ENCODE measurements around the gene ZNF181.

DNA sequence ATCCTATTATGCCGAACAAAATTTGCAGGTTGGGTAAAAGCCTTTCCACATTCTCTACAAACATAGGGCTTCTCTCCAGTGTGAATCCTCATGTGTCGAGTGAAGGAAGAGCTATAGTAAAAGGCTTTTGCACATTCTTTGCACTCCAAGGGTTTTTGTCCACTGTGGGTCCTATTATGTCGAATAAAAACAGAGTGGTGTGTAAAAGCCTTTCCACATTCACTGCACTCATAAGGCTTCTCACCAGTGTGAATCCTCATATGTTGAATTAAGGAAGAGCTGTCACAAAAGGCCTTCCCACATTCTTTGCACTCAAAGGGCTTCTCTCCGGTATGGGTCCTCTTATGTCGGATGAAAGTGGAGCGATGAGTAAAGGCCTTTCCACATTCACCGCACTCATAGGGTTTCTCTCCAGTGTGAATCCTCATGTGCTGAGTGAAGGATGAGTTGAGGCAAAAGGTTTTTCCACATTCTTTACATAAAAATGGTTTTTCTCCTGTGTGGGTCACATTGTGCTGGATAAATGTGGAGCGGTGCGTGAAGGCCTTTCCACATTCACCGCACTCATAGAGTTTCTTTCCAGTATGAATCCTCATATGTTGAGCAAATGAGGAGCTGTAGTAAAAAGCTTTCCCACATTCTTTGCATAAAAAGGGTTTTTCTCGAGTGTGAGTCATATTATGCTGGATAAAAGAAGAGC is 25.3 kb downstream of the ZNF181 start:
- TF ChIP-seq POLR2AphosphoS5 (IDR thresholded peaks at IDR 0.05; ENCODE audit: low read depth) (no peak), EZH2 (IDR thresholded peaks at IDR 0.05; ENCODE audit: low read depth, unreplicated experiment) (no peak)
- TF ChIP-seq, protein P1, sequence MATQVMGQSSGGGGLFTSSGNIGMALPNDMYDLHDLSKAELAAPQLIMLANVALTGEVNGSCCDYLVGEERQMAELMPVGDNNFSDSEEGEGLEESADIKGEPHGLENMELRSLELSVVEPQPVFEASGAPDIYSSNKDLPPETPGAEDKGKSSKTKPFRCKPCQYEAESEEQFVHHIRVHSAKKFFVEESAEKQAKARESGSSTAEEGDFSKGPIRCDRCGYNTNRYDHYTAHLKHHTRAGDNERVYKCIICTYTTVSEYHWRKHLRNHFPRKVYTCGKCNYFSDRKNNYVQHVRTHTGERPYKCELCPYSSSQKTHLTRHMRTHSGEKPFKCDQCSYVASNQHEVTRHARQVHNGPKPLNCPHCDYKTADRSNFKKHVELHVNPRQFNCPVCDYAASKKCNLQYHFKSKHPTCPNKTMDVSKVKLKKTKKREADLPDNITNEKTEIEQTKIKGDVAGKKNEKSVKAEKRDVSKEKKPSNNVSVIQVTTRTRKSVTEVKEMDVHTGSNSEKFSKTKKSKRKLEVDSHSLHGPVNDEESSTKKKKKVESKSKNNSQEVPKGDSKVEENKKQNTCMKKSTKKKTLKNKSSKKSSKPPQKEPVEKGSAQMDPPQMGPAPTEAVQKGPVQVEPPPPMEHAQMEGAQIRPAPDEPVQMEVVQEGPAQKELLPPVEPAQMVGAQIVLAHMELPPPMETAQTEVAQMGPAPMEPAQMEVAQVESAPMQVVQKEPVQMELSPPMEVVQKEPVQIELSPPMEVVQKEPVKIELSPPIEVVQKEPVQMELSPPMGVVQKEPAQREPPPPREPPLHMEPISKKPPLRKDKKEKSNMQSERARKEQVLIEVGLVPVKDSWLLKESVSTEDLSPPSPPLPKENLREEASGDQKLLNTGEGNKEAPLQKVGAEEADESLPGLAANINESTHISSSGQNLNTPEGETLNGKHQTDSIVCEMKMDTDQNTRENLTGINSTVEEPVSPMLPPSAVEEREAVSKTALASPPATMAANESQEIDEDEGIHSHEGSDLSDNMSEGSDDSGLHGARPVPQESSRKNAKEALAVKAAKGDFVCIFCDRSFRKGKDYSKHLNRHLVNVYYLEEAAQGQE (IDR thresholded peaks at IDR 0.05; ENCODE audit: unreplicated experiment): no peak
- TF ChIP-seq, protein P2, sequence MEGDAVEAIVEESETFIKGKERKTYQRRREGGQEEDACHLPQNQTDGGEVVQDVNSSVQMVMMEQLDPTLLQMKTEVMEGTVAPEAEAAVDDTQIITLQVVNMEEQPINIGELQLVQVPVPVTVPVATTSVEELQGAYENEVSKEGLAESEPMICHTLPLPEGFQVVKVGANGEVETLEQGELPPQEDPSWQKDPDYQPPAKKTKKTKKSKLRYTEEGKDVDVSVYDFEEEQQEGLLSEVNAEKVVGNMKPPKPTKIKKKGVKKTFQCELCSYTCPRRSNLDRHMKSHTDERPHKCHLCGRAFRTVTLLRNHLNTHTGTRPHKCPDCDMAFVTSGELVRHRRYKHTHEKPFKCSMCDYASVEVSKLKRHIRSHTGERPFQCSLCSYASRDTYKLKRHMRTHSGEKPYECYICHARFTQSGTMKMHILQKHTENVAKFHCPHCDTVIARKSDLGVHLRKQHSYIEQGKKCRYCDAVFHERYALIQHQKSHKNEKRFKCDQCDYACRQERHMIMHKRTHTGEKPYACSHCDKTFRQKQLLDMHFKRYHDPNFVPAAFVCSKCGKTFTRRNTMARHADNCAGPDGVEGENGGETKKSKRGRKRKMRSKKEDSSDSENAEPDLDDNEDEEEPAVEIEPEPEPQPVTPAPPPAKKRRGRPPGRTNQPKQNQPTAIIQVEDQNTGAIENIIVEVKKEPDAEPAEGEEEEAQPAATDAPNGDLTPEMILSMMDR (conservative IDR thresholded peaks at IDR 0.05; ENCODE audit: low read depth in 2 of 2): no peak
